Transverse colon (tissue), 4 donors: ENCODE results near the gene CEP83. TPM values are rescaled to one million over a fixed set of nuclear protein-coding genes. Genes with fewer than 3 reads are reported as not detected.
A peak's percentile ranks its signal among the peaks of the same experiment; 100 is the strongest.
"Not testable (repeated sequence)": the region's sequence is repeated elsewhere in the genome, so short reads cannot be mapped to it uniquely, and the experiment has no call there.

Source experiments
- DNase-seq: peaks from one replicate; pipeline ENCODE4 v3.0.0-alpha.2; 2019
- H3K27ac ChIP-seq, 4 donors: fragments of 200-600 bp; sonication (generic); 2 replicates each; pipeline ENCODE4 v1.5.1; 2016 to 2018; ENCODE audit warnings: inconsistent platforms in 4 of 4
- H3K27me3 ChIP-seq: fragments of 200-600 bp; sonication (generic); 2 replicates; pipeline ENCODE4 v1.5.1; 2017; ENCODE audit warnings: inconsistent platforms
- H3K36me3 ChIP-seq, 4 donors: fragments of 200-600 bp; sonication (generic); 2 replicates each; pipeline ENCODE4 v1.5.1; 2017 to 2019; ENCODE audit warnings: inconsistent platforms in 4 of 4
- H3K4me1 ChIP-seq, 4 donors: fragments of 200-600 bp; sonication (generic); 2 replicates each; pipeline ENCODE4 v1.5.1; 2017 to 2020; ENCODE audit warnings: inconsistent platforms in 4 of 4
- H3K4me3 ChIP-seq, 4 donors: fragments of 200-600 bp; sonication (generic); 1 replicate in 1 of 4; 2 replicates in 3 of 4; pipeline versions ENCODE4 v1.5.1 to v1.6.1; 2017 to 2019; ENCODE audit warnings: inconsistent platforms in 4 of 4
- H3K9me3 ChIP-seq, 2 donors: fragments of 200-600 bp; sonication (generic); 2 replicates each; pipeline ENCODE4 v1.5.1; 2017 to 2019; ENCODE audit warnings: inconsistent platforms in 2 of 2
- EP300 ChIP-seq: sonication (generic); formaldehyde crosslinking; IDR thresholded peaks from one replicate; pipeline ENCODE4 v1.6.1; 2017; ENCODE audit warnings: antibody characterized with exemption, low read depth
- POLR2A ChIP-seq: fragments of 450-650 bp; IDR thresholded peaks from one replicate; pipeline ENCODE4 v1.6.1; 2016; ENCODE audit warnings: antibody characterized with exemption, mild to moderate bottlenecking, moderate library complexity
- POLR2AphosphoS5 ChIP-seq, 3 donors: sonication (generic); formaldehyde crosslinking; IDR thresholded peaks; one replicate each; pipeline ENCODE4 v1.6.1; 2016; ENCODE audit warnings: antibody characterized with exemption in 3 of 3
- WGBS, 2 donors: methylation state at CpG; one replicate each; pipeline ENCODE4 v1.1.5; 2018; ENCODE audit warnings: low coverage in 1 of 2; 5-methylcytosine and 5-hydroxymethylcytosine counted together
- in situ Hi-C, 4 donors: fragments of 200-750 bp; cut with MboI; loops; one replicate each; pipeline versions ENCODE4 v1.15.0 to v1.15.1; 2017; ENCODE audit warnings: low sequenced_read_pairs in 3 of 4, low pct_ligation_motif_present in 1 of 4, low pct_unique_long_range_greater_than_20kb in 1 of 4
- intact Hi-C: fragments of 100-400 bp; cut with DNase I; formaldehyde crosslinking; loops from one replicate; pipeline ENCODE4 v1.15.1; 2023; ENCODE audit warnings: low total_unique reads
- total RNA-seq, 4 donors: library from RNA; depleted of rRNA; stranded (reverse); fragments of >200 nt; gene quantifications; one replicate each; pipeline ENCODE4 v1.1.0, GENCODE V29; 2016
- TF ChIP-seq, protein P1 (sequence below), 5 experiments: fragments of 200-600 bp in 3 of 5; fragments of 450-650 bp in 2 of 5; sonication (generic) in 3 of 5; IDR thresholded peaks; 1 replicate in 2 of 5; 2 replicates in 3 of 5; pipeline ENCODE4 v1.5.1; 2016 to 2017; ENCODE audit warnings: antibody characterized with exemption in 5 of 5, inconsistent platforms in 3 of 5, mild to moderate bottlenecking in 2 of 5, moderate library complexity in 1 of 5

CEP83 gene
- total RNA-seq, 4 donors from 2014 or later: 3.0 to 104 (median 17.0) TPM

GRCh38 chr12:94404854-94405253 lies 54.8 kb downstream of the CEP83 start:
- no peaks in the 10 kb centered on the region for H3K9me3 ChIP-seq
- H3K4me3 ChIP-seq: no peak overlapping the region
- in situ Hi-C loops (no loop called here), intact Hi-C loops (no loop called here)
- H3K27me3 ChIP-seq: no peaks in the 10 kb centered on the region
- 74 to 90% methylated on average over 2 of the region's 2 CpGs for WGBS, 2 donors
- peaks cover 0 to 8% (median 3%) of the 10 kb centered on the region in 4 donors for H3K4me1 ChIP-seq
- H3K27ac ChIP-seq: peak overlapping the region in 2 of 4 donors; percentile 40 to 65
- peaks cover 0 to 5% (median 0%) of the 10 kb centered on the region in 4 donors for H3K36me3 ChIP-seq
- DNase-seq: no peak
- TF ChIP-seq, protein P1, sequence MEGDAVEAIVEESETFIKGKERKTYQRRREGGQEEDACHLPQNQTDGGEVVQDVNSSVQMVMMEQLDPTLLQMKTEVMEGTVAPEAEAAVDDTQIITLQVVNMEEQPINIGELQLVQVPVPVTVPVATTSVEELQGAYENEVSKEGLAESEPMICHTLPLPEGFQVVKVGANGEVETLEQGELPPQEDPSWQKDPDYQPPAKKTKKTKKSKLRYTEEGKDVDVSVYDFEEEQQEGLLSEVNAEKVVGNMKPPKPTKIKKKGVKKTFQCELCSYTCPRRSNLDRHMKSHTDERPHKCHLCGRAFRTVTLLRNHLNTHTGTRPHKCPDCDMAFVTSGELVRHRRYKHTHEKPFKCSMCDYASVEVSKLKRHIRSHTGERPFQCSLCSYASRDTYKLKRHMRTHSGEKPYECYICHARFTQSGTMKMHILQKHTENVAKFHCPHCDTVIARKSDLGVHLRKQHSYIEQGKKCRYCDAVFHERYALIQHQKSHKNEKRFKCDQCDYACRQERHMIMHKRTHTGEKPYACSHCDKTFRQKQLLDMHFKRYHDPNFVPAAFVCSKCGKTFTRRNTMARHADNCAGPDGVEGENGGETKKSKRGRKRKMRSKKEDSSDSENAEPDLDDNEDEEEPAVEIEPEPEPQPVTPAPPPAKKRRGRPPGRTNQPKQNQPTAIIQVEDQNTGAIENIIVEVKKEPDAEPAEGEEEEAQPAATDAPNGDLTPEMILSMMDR (IDR thresholded peaks at IDR 0.05): no peak
- TF ChIP-seq POLR2A (no peak), EP300 (no peak), POLR2AphosphoS5 (IDR thresholded peaks at IDR 0.05) (no peak)

DNA sequence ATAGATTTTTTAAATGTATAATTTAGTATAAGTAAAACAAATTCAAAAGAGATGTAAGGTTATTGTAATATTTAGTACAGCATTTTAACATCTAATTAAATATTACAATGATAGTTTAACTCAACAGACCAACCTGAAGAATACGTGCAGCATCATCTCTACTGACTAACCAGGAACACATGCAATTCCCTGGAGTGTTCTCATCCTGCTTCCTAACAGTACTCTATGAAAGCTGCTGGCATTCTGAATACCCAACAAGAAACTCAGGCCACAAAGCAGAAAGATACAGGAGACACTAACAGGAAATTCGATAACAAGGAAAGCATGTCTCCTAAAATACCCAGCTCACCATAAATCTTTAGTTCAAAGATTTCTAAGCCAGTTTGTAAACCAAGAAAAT lies 58.3 kb downstream of the CEP83 start:
- H3K27ac ChIP-seq: no peak overlapping the region
- peaks cover 0 to 19% (median 5%) of the 10 kb centered on the region in 4 donors for H3K36me3 ChIP-seq
- no peaks in the 10 kb centered on the region for H3K27me3 ChIP-seq
- H3K9me3 ChIP-seq: peaks cover 13 to 15% of the 10 kb centered on the region in 2 donors
- no peak overlapping the region for H3K4me3 ChIP-seq
- 89 to 98% methylated on average over 2 of the region's 2 CpGs for WGBS, 2 donors
- intact Hi-C loops (no loop called here), in situ Hi-C loops (no loop called here)
- DNase-seq: no peak
- H3K4me1 ChIP-seq: peaks cover 0 to 8% (median 3%) of the 10 kb centered on the region in 4 donors
- TF ChIP-seq POLR2A: no peak

- H3K27me3 ChIP-seq, H3K27ac ChIP-seq, DNase-seq, in situ Hi-C loops, intact Hi-C loops, H3K4me3 ChIP-seq, H3K4me1 ChIP-seq: not testable (repeated sequence)
- H3K9me3 ChIP-seq: peaks cover 13 to 15% of the 10 kb centered on the region in 2 donors
- peaks cover 0 to 19% (median 5%) of the 10 kb centered on the region in 4 donors for H3K36me3 ChIP-seq
- 93 to 95% methylated on average over 3 to 5 of the region's 5 CpGs for WGBS, 2 donors
Measured at GRCh38 chr12:94398685-94399084, 61.0 kb downstream of the CEP83 start.

DNA sequence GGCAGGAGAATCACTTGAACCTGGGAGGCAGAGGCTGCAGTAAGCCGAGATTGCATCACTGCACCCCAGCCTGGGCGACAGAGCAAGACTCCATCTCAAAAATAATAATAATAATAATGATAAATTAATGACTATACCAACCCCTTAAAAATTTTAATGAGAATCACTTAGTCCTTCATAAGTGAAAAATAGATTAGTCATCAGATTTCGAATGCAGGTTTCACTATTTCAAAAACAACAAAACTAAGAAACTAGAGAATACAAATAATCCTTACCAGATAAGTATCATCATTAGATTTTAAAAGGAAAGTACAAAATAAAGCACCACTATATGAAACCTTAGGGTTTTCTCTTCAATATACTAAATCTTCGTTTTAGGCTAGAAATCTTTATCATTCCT lies 62.3 kb downstream of the CEP83 start:
- no peak for DNase-seq
- WGBS, 2 donors: 97 to 100% methylated on average over 2 to 4 of the region's 4 CpGs
- no peak for TF ChIP-seq EP300
- no peak for TF ChIP-seq POLR2A
- TF ChIP-seq, protein P1 (IDR thresholded peaks at IDR 0.05): no peak
- TF ChIP-seq POLR2AphosphoS5 (IDR thresholded peaks at IDR 0.05): no peak
- no peak overlapping the region for H3K27ac ChIP-seq
- H3K4me3 ChIP-seq: no peak overlapping the region
- H3K9me3 ChIP-seq: peaks cover 13 to 15% of the 10 kb centered on the region in 2 donors
- peaks cover 0 to 19% (median 5%) of the 10 kb centered on the region in 4 donors for H3K36me3 ChIP-seq
- intact Hi-C loops: no loop called here
- H3K27me3 ChIP-seq: no peaks in the 10 kb centered on the region
- H3K4me1 ChIP-seq: no peaks in the 10 kb centered on the region
- in situ Hi-C loops: no loop called here

DNA sequence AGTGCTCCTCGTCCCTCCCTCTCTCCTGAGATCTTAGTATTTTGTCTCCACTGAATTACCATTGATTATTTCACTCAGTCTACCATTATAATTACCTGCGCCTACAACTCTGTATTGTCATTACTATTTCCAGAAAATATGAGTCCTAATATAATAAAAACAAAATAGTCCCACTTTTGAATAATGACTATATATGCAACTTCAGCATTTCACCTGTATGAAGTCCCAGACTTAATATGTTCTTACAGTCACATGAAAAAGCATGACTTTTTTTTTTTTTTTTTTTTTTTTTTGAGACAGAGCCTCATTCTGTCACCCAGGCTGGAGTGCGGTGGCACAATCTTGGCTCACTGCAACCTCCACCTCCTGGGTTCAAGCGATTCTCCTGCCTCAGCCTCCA lies 63.7 kb downstream of the CEP83 start:
- DNase-seq, in situ Hi-C loops, H3K27me3 ChIP-seq, H3K4me1 ChIP-seq, H3K4me3 ChIP-seq, H3K27ac ChIP-seq, intact Hi-C loops: not testable (repeated sequence)
- H3K36me3 ChIP-seq: peaks cover 0 to 19% (median 5%) of the 10 kb centered on the region in 4 donors
- 95 to 96% methylated on average over 2 to 4 of the region's 4 CpGs for WGBS, 2 donors
- H3K9me3 ChIP-seq: peaks cover 13 to 15% of the 10 kb centered on the region in 2 donors

DNA sequence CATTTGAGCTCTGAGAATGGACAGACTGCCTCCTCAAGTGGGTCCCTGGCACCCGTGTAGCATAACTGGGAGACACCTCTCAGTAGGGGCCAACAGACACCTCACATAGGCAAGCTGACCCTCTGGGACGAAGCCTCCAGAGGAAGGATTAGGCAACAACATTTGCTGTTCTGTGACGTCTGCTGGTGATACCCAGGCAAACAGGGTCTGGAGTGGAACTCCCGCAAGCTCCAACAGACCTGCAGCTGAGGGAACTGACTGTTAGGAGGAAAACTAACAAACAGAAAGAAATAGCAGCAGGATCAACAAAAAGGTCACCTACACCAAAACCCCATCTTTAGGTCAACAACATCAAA lies 69.6 kb downstream of the CEP83 start:
- Histone ChIP-seq H3K27ac (no peak overlapping the region), H3K27me3 (no peaks in the 10 kb centered on the region), H3K9me3 (no peaks in the 10 kb centered on the region), H3K36me3 (peaks cover 0 to 7% (median 3%) of the 10 kb centered on the region in 4 donors), H3K4me3 (no peak overlapping the region), H3K4me1 (no peaks in the 10 kb centered on the region)
- no peak for DNase-seq
- in situ Hi-C loops (no loop called here), intact Hi-C loops (no loop called here)
- WGBS, 2 donors: 92% methylated on average over 4 of the region's 4 CpGs; no CpG with 5 or more reads in 1 of the 2 donors
- TF ChIP-seq EP300: no peak
- TF ChIP-seq, protein P1 (IDR thresholded peaks at IDR 0.05): no peak

GRCh38 chr12:94389482-94390129 lies 70.1 kb downstream of the CEP83 start:
- H3K9me3 ChIP-seq, H3K4me3 ChIP-seq, in situ Hi-C loops, DNase-seq, H3K4me1 ChIP-seq, intact Hi-C loops, H3K27ac ChIP-seq, H3K27me3 ChIP-seq: not testable (repeated sequence)
- peaks cover 0 to 12% (median 4%) of the 10 kb centered on the region in 4 donors for H3K36me3 ChIP-seq
- WGBS, 2 donors: 80 to 92% methylated on average over 1 to 16 of the region's 16 CpGs
